Liver (tissue), 9 donors: ENCODE results near the gene XYLB. TPM values are rescaled to one million over a fixed set of nuclear protein-coding genes. Genes with fewer than 3 reads are reported as not detected.

Source experiments
- DNase-seq: peaks from one replicate; pipeline ENCODE4 v3.0.0-alpha.2; 2017; ENCODE audit warnings: low spot score
- H3K27ac ChIP-seq, 2 donors: one replicate each; pipeline ENCODE4 v1.7.0; 2013; ENCODE audit warnings: inconsistent platforms in 2 of 2, low read length in 2 of 2, control low read depth in 1 of 2, low read depth in 1 of 2, mild to moderate bottlenecking in 1 of 2
- H3K27me3 ChIP-seq, 4 donors: one replicate each; pipeline versions ENCODE4 v1.6.1 to v1.7.0; 2013; ENCODE audit warnings: low read length in 3 of 4, inconsistent platforms in 1 of 4, mild to moderate bottlenecking in 1 of 4, moderate library complexity in 1 of 4; ENCODE audit not compliant: control insufficient read depth in 4 of 4, insufficient read depth in 4 of 4
- H3K36me3 ChIP-seq, 4 donors: one replicate each; pipeline versions ENCODE4 v1.6.1 to v1.7.0; 2013; ENCODE audit warnings: low read length in 3 of 4, mild to moderate bottlenecking in 3 of 4, low read depth in 1 of 4, moderate library complexity in 1 of 4; ENCODE audit not compliant: control insufficient read depth in 4 of 4, insufficient read depth in 3 of 4
- H3K4me1 ChIP-seq, 4 donors: one replicate each; pipeline versions ENCODE4 v1.6.1 to v1.7.0; 2013; ENCODE audit warnings: low read length in 3 of 4, mild to moderate bottlenecking in 3 of 4, moderate library complexity in 1 of 4; ENCODE audit not compliant: control insufficient read depth in 4 of 4, insufficient read depth in 4 of 4
- H3K4me3 ChIP-seq, 3 donors: one replicate each; pipeline versions ENCODE4 v1.6.1 to v1.7.0; 2013; ENCODE audit warnings: low read length in 3 of 3, control low read depth in 1 of 3, low read depth in 1 of 3, mild to moderate bottlenecking in 1 of 3
- H3K9ac ChIP-seq, 2 donors: one replicate each; pipeline ENCODE4 v1.7.0; 2013; ENCODE audit warnings: low read length in 2 of 2, mild to moderate bottlenecking in 2 of 2, moderate library complexity in 2 of 2, control low read depth in 1 of 2, low read depth in 1 of 2
- H3K9me3 ChIP-seq, 4 donors: one replicate each; pipeline versions ENCODE4 v1.6.1 to v1.7.0; 2013; ENCODE audit warnings: low read length in 3 of 4; ENCODE audit not compliant: control insufficient read depth in 4 of 4
- EGR1 ChIP-seq, 2 donors: IDR thresholded peaks; 2 replicates each; pipeline ENCODE4 v1.6.1; 2016 to 2018; ENCODE audit warnings: antibody characterized with exemption in 2 of 2, low read depth in 2 of 2
- FOXA1 ChIP-seq: IDR thresholded peaks from 2 replicates; pipeline ENCODE4 v1.6.1; 2016; ENCODE audit warnings: antibody characterized with exemption
- FOXA2 ChIP-seq: IDR thresholded peaks from 2 replicates; pipeline ENCODE4 v1.6.1; 2016; ENCODE audit warnings: antibody characterized with exemption
- HNF4A ChIP-seq, 2 donors: conservative IDR thresholded peaks; 2 replicates each; pipeline ENCODE4 v1.6.1; 2016; ENCODE audit warnings: antibody characterized with exemption in 2 of 2, mild to moderate bottlenecking in 2 of 2
- HNF4G ChIP-seq: IDR thresholded peaks from 2 replicates; pipeline ENCODE4 v1.6.1; 2016; ENCODE audit warnings: antibody characterized with exemption
- NR2F2 ChIP-seq: IDR thresholded peaks from 2 replicates; pipeline ENCODE4 v1.6.1; 2016; ENCODE audit warnings: antibody characterized with exemption
- RAD21 ChIP-seq, 2 donors: IDR thresholded peaks; 2 replicates each; pipeline ENCODE4 v1.6.1; 2016; ENCODE audit warnings: antibody characterized with exemption in 2 of 2, mild to moderate bottlenecking in 2 of 2
- RXRA ChIP-seq, 2 donors: IDR thresholded peaks; 2 replicates each; pipeline ENCODE4 v1.6.1; 2017 to 2018; ENCODE audit warnings: antibody characterized with exemption in 2 of 2, mild to moderate bottlenecking in 1 of 2
- SP1 ChIP-seq: IDR thresholded peaks from 2 replicates; pipeline ENCODE4 v1.6.1; 2018; ENCODE audit warnings: antibody characterized with exemption, mild to moderate bottlenecking
- TAF1 ChIP-seq: conservative IDR thresholded peaks from 2 replicates; pipeline ENCODE4 v1.6.1; 2016; ENCODE audit warnings: antibody characterized with exemption, mild to moderate bottlenecking
- YY1 ChIP-seq: IDR thresholded peaks from 2 replicates; pipeline ENCODE4 v1.6.1; 2016; ENCODE audit warnings: antibody characterized with exemption, mild to moderate bottlenecking
- WGBS: extraction: QIAGEN DNeasy Blood & Tissue Kit; methylation state at CpG from one replicate; pipeline ENCODE4 v1.1.7; 2013; 5-methylcytosine and 5-hydroxymethylcytosine counted together
- polyA plus RNA-seq, 2 donors: library from polyadenylated mRNA; stranded (reverse) in 1 of 2; unstranded in 1 of 2; fragments of 200-250 nt in 1 of 2; fragments of >200 nt in 1 of 2; fragmentation: Nextera tagmentation in 1 of 2; extraction: Ambion mirVana in 1 of 2; gene quantifications; one replicate each; pipeline versions ENCODE4 v1.2.1 to v1.2.3, GENCODE V29; 2013 to 2015
- total RNA-seq, 2 donors: library from RNA; depleted of rRNA; stranded (reverse); fragments of >200 nt; gene quantifications; one replicate each; pipeline ENCODE4 v1.2.3, GENCODE V29; 2014
- TF ChIP-seq, protein P1 (sequence below): fragments of 150-350 bp; IDR thresholded peaks from 2 replicates; pipeline ENCODE4 v1.5.1; 2017; ENCODE audit warnings: improper control_type of control experiment, low read depth, low read length; ENCODE audit not compliant: missing input control
- TF ChIP-seq, protein P2 (sequence below): IDR thresholded peaks from 2 replicates; pipeline ENCODE4 v1.6.1; 2016; ENCODE audit warnings: antibody characterized with exemption
- TF ChIP-seq, protein P3 (sequence below): IDR thresholded peaks from 2 replicates; pipeline ENCODE4 v1.6.1; 2016; ENCODE audit warnings: antibody characterized with exemption
- TF ChIP-seq, protein P4 (sequence below): IDR thresholded peaks from 2 replicates; pipeline ENCODE4 v1.6.1; 2016; ENCODE audit warnings: antibody characterized with exemption, mild to moderate bottlenecking
- donor health status: healthy.
- donor health status: healthy.
- donor health status: healthy.
- donor health status: healthy.
- donor health status: healthy.

XYLB gene
- total and polyA plus RNA-seq, 4 donors, result 14.2 to 51.5 (median 18.0) TPM

DNA sequence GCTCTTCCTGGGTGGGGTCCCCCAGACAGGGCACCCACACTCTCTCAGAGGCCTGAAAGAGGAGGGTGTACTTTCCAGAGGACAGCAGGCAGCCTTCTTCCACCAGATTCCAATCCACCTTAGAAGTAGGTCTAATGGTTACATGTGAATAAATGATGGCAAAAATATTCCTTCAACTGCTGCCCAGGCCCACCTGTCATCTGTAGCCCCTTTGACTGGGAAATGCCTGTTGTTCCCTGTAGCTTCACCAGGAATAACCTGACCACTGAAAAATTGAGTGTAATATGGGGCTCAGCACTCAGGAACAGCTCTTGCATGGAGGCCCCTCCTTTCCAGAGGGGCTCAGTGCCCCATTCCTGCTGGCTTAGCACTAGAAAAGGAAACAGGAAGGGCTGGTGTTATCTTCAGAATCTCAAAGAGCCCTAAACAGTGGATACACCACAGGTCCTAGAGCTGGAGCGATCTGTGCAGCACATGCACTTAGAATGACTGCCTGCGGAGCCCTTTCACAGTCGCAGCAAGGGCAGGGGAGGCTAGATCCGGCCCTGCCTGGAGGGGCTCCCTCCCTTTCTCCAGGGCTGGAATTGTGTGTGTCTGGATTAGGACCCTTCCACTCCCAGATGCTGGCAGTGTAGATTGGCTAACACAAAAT lies 32.3 kb upstream of the XYLB start:
- Histone ChIP-seq H3K27ac (no peak overlapping the region), H3K4me3 (no peak overlapping the region), H3K4me1 (no peaks in the 10 kb centered on the region), H3K9ac (no peak overlapping the region), H3K9me3 (no peaks in the 10 kb centered on the region), H3K27me3 (no peaks in the 10 kb centered on the region), H3K36me3 (no peaks in the 10 kb centered on the region)
- TF ChIP-seq, protein P1, sequence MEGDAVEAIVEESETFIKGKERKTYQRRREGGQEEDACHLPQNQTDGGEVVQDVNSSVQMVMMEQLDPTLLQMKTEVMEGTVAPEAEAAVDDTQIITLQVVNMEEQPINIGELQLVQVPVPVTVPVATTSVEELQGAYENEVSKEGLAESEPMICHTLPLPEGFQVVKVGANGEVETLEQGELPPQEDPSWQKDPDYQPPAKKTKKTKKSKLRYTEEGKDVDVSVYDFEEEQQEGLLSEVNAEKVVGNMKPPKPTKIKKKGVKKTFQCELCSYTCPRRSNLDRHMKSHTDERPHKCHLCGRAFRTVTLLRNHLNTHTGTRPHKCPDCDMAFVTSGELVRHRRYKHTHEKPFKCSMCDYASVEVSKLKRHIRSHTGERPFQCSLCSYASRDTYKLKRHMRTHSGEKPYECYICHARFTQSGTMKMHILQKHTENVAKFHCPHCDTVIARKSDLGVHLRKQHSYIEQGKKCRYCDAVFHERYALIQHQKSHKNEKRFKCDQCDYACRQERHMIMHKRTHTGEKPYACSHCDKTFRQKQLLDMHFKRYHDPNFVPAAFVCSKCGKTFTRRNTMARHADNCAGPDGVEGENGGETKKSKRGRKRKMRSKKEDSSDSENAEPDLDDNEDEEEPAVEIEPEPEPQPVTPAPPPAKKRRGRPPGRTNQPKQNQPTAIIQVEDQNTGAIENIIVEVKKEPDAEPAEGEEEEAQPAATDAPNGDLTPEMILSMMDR, result no peak
- no peak for TF ChIP-seq HNF4G
- TF ChIP-seq SP1, result no peak
- no peak for TF ChIP-seq YY1
- TF ChIP-seq RXRA (IDR thresholded peaks at IDR 0.05), result no peak
- no peak for TF ChIP-seq FOXA1
- TF ChIP-seq, protein P2, sequence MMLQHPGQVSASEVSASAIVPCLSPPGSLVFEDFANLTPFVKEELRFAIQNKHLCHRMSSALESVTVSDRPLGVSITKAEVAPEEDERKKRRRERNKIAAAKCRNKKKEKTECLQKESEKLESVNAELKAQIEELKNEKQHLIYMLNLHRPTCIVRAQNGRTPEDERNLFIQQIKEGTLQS, result no peak
- TF ChIP-seq NR2F2, result no peak
- TF ChIP-seq EGR1 (IDR thresholded peaks at IDR 0.05; ENCODE audit: low read depth in 2 of 2), result no peak
- TF ChIP-seq, protein P3, sequence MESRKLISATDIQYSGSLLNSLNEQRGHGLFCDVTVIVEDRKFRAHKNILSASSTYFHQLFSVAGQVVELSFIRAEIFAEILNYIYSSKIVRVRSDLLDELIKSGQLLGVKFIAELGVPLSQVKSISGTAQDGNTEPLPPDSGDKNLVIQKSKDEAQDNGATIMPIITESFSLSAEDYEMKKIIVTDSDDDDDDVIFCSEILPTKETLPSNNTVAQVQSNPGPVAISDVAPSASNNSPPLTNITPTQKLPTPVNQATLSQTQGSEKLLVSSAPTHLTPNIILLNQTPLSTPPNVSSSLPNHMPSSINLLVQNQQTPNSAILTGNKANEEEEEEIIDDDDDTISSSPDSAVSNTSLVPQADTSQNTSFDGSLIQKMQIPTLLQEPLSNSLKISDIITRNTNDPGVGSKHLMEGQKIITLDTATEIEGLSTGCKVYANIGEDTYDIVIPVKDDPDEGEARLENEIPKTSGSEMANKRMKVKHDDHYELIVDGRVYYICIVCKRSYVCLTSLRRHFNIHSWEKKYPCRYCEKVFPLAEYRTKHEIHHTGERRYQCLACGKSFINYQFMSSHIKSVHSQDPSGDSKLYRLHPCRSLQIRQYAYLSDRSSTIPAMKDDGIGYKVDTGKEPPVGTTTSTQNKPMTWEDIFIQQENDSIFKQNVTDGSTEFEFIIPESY, result no peak
- TF ChIP-seq TAF1, result no peak
- TF ChIP-seq, protein P4, sequence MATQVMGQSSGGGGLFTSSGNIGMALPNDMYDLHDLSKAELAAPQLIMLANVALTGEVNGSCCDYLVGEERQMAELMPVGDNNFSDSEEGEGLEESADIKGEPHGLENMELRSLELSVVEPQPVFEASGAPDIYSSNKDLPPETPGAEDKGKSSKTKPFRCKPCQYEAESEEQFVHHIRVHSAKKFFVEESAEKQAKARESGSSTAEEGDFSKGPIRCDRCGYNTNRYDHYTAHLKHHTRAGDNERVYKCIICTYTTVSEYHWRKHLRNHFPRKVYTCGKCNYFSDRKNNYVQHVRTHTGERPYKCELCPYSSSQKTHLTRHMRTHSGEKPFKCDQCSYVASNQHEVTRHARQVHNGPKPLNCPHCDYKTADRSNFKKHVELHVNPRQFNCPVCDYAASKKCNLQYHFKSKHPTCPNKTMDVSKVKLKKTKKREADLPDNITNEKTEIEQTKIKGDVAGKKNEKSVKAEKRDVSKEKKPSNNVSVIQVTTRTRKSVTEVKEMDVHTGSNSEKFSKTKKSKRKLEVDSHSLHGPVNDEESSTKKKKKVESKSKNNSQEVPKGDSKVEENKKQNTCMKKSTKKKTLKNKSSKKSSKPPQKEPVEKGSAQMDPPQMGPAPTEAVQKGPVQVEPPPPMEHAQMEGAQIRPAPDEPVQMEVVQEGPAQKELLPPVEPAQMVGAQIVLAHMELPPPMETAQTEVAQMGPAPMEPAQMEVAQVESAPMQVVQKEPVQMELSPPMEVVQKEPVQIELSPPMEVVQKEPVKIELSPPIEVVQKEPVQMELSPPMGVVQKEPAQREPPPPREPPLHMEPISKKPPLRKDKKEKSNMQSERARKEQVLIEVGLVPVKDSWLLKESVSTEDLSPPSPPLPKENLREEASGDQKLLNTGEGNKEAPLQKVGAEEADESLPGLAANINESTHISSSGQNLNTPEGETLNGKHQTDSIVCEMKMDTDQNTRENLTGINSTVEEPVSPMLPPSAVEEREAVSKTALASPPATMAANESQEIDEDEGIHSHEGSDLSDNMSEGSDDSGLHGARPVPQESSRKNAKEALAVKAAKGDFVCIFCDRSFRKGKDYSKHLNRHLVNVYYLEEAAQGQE, result no peak
- 77% methylated on average over 4 of the region's 4 CpGs for WGBS
- DNase-seq, result no peak

DNA sequence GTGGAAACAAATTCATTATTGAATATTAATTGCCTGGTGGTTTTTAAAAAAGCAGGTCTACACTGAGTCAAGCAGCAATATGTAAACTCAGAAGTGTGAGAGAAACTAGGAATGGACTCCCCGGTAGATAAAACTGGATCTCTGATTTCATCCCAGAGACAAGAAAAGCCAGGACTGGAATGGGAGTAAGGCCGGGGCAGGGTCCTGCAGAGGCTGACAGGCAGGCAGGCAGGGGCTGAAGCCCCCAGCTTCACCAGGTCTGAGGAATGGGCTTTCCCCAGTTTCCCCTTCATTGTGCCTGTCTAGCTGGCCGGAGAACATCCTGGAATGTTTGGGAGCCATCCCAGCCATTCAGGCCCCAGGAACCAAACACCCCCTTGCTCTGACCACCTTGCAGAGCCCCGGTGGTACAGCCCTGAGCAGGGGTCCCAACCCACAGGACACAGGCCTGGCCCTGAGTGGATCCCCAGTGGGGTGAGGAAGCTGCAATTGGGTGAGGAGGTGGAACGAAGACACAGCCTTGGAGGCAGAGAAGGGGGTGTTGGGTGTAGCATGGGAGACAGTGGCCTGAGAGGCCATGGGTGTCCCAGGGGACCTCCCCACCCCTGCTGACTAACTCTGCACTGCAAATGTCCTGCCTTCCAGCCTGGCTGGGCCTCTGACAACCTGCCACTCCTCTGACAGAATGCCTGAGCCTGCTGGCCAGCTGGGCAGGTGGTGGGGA lies 31.7 kb upstream of the XYLB start:
- Histone ChIP-seq H3K27me3 (no peaks in the 10 kb centered on the region), H3K4me3 (no peak overlapping the region), H3K27ac (no peak overlapping the region), H3K36me3 (no peaks in the 10 kb centered on the region), H3K9ac (no peak overlapping the region), H3K4me1 (no peaks in the 10 kb centered on the region), H3K9me3 (no peaks in the 10 kb centered on the region)
- DNase-seq, result no peak
- 82% methylated on average over 5 of the region's 5 CpGs for WGBS
- TF ChIP-seq NR2F2, result no peak
- TF ChIP-seq HNF4A (conservative IDR thresholded peaks at IDR 0.05), result no peak
- TF ChIP-seq YY1, result no peak
- no peak for TF ChIP-seq FOXA1
- TF ChIP-seq, protein P3, result no peak
- TF ChIP-seq EGR1 (IDR thresholded peaks at IDR 0.05; ENCODE audit: low read depth in 2 of 2), result no peak
- no peak for TF ChIP-seq RXRA (IDR thresholded peaks at IDR 0.05)
- no peak for TF ChIP-seq SP1
- TF ChIP-seq, protein P1, result no peak
- TF ChIP-seq RAD21 (IDR thresholded peaks at IDR 0.05), result no peak
- no peak for TF ChIP-seq FOXA2
- TF ChIP-seq HNF4G, result no peak
- TF ChIP-seq TAF1, result no peak
